Measurements from ENCODE around the gene HTR3C.
"Not testable (repeated sequence)": the region's sequence is repeated elsewhere in the genome, so short reads cannot be mapped to it uniquely, and the experiment has no call there.

Gene HTR3C

GRCh38 chr3:184062637-184063036, 9.8 kb downstream of the HTR3C start:
- TF ChIP-seq CTCF (conservative IDR thresholded peaks at IDR 0.05; ENCODE audit: low read depth, low read length): no peak
- H3K4me3 ChIP-seq (ENCODE audit: low read depth, low read length): no peak overlapping the region
- no peak for DNase-seq (ENCODE audit: low read depth)

- no peak for DNase-seq (ENCODE audit: low read depth)
- no peak overlapping the region for H3K4me3 ChIP-seq (ENCODE audit: low read depth, low read length)
- no peak for TF ChIP-seq CTCF (conservative IDR thresholded peaks at IDR 0.05; ENCODE audit: low read depth, low read length)
These were observed 13.4 kb downstream of the HTR3C start for GRCh38 chr3:184066211-184066610.

GRCh38 chr3:184067573-184068055, 14.8 kb downstream of the HTR3C start:
- H3K4me3 ChIP-seq (ENCODE audit: low read depth, low read length): no peak overlapping the region
- no peak for TF ChIP-seq CTCF (conservative IDR thresholded peaks at IDR 0.05; ENCODE audit: low read depth, low read length)
- no peak for DNase-seq (ENCODE audit: low read depth)

- no peak overlapping the region for H3K4me3 ChIP-seq (ENCODE audit: low read depth, low read length)
- TF ChIP-seq CTCF (conservative IDR thresholded peaks at IDR 0.05; ENCODE audit: low read depth, low read length): no peak
- no peak for DNase-seq (ENCODE audit: low read depth)
These were observed 15.5 kb downstream of the HTR3C start for GRCh38 chr3:184068344-184068743.

GRCh38 chr3:184071142-184071541, 18.3 kb downstream of the HTR3C start:
- not testable (repeated sequence) for H3K4me3 ChIP-seq (ENCODE audit: low read depth, low read length); DNase-seq (ENCODE audit: low read depth)

GRCh38 chr3:184073621-184074020, 20.8 kb downstream of the HTR3C start:
- DNase-seq (ENCODE audit: low read depth): no peak
- H3K4me3 ChIP-seq (ENCODE audit: low read depth, low read length): no peak overlapping the region

GRCh38 chr3:184075901-184076300, 23.1 kb downstream of the HTR3C start:
- H3K4me3 ChIP-seq (ENCODE audit: low read depth, low read length): no peak overlapping the region
- TF ChIP-seq CTCF (conservative IDR thresholded peaks at IDR 0.05; ENCODE audit: low read depth, low read length): no peak

More at GRCh38 chr3:184073621-184074020, 20.8 kb downstream of the HTR3C start:
- no peak for TF ChIP-seq CTCF (conservative IDR thresholded peaks at IDR 0.05; ENCODE audit: low read depth, low read length)

More at GRCh38 chr3:184075901-184076300, 23.1 kb downstream of the HTR3C start:
- DNase-seq (ENCODE audit: low read depth): no peak
